Measurements from ENCODE around the gene CD22.

Gene CD22

DNA sequence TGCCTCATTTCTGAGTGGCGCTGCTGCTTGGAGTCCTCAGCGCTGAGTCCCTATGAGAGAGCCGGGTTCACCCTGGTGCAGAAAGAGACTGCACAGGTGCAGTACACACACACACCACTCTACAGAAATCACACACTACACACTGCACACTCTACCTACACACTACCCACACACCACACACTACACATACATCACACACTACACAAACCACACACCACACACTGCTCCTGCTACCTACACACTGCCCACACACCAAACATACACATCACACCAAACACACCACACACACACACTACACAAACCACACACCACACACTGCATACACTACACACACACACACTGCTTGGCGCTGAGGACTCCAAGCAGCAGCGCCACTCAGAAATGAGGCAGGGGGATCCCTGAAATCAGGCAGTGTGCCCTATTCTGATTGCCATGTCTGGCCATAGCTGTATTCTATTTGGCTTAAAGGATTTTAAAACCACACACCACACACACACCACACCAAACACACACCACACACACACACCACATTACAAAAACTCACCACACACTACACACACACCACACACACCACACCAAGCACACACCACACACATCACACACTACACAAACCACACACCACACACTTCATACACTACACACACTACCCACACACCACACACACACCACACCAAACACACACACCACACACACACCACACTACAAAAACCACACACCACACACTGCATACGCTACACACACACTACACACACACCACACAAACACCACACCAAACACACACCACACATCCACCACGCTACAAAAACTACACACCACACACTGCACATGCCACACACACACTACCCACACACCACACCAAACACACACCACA lies 32.1 kb upstream of the CD22 start:
- Histone ChIP-seq H3K27me3 (ENCODE audit: control insufficient read depth in 1 of 2, insufficient read depth in 2 of 2, low read length in 2 of 2) (peaks cover 9 to 40% of the 10 kb centered on the region in 2 donors), H3K9ac (ENCODE audit: low read length in 2 of 2) (no peak overlapping the region), H3K36me3 (ENCODE audit: control insufficient read depth in 2 of 2, insufficient read depth in 2 of 2, low read length in 2 of 2) (no peaks in the 10 kb centered on the region), H3K4me1 (ENCODE audit: control insufficient read depth, insufficient read depth, low read length) (no peaks in the 10 kb centered on the region), H3K9me3 (ENCODE audit: control insufficient read depth in 2 of 2, low read length in 2 of 2) (no peaks in the 10 kb centered on the region), H3K27ac (ENCODE audit: low read length) (no peak overlapping the region), H3K4me3 (ENCODE audit: low read length in 2 of 2) (no peak overlapping the region)

DNA sequence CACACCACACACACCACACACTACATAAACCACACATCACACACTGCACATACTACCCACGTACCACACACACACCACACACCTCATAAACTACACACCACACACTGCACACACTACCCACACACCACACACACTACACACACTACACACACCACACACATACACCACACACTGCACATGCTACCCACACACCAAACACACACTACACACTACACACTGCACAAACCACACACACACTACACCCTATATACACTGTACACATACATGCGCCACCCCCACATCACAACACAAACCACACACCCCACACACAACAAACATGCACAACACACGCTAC lies 31.5 kb upstream of the CD22 start:
- H3K9me3 ChIP-seq (ENCODE audit: control insufficient read depth in 2 of 2, low read length in 2 of 2), result no peaks in the 10 kb centered on the region
- no peaks in the 10 kb centered on the region for H3K36me3 ChIP-seq (ENCODE audit: control insufficient read depth in 2 of 2, insufficient read depth in 2 of 2, low read length in 2 of 2)
- H3K27me3 ChIP-seq (ENCODE audit: control insufficient read depth in 1 of 2, insufficient read depth in 2 of 2, low read length in 2 of 2), result peaks cover 7 to 42% of the 10 kb centered on the region in 2 donors
- no peaks in the 10 kb centered on the region for H3K4me1 ChIP-seq (ENCODE audit: control insufficient read depth, insufficient read depth, low read length)
- H3K4me3 ChIP-seq (ENCODE audit: low read length in 2 of 2), result no peak overlapping the region
- H3K9ac ChIP-seq (ENCODE audit: low read length in 2 of 2), result no peak overlapping the region
- H3K27ac ChIP-seq (ENCODE audit: low read length), result no peak overlapping the region

DNA sequence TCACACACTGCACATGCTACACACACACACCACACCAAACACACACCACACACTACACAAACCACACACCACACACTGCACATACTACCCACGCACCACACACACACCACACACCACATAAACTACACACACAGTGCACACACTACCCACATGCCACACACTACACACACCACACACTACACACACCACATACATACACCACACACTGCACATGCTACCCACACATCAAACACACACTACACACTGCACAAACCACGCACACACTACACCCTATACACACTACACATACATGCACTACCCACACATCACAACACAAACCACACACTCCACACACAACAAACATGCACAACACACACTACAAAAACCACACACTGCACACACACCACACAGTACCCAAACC lies 31.1 kb upstream of the CD22 start:
- Histone ChIP-seq H3K9me3 (ENCODE audit: control insufficient read depth in 2 of 2, low read length in 2 of 2) (no peaks in the 10 kb centered on the region), H3K9ac (ENCODE audit: low read length in 2 of 2) (no peak overlapping the region), H3K4me1 (ENCODE audit: control insufficient read depth, insufficient read depth, low read length) (no peaks in the 10 kb centered on the region), H3K27me3 (ENCODE audit: control insufficient read depth in 1 of 2, insufficient read depth in 2 of 2, low read length in 2 of 2) (peaks cover 6 to 43% of the 10 kb centered on the region in 2 donors), H3K36me3 (ENCODE audit: control insufficient read depth in 2 of 2, insufficient read depth in 2 of 2, low read length in 2 of 2) (no peaks in the 10 kb centered on the region), H3K4me3 (ENCODE audit: low read length in 2 of 2) (no peak overlapping the region), H3K27ac (ENCODE audit: low read length) (no peak overlapping the region)

DNA sequence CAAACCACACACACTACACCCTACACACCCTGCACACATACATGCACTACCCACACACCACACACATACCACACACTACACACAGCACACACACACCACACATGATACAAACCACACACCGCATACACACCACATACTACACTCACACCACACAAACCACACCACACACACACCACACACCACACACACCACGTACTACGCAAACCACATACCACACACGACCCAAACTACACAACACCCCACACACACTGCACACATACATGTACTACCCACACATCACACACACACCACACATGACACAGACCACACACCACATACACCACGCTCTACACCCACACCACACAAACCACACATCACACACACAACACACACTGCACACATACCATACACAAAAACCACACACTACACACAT lies 30.4 kb upstream of the CD22 start:
- Histone ChIP-seq H3K9me3 (ENCODE audit: control insufficient read depth in 2 of 2, low read length in 2 of 2) (no peaks in the 10 kb centered on the region), H3K4me1 (ENCODE audit: control insufficient read depth, insufficient read depth, low read length) (no peaks in the 10 kb centered on the region), H3K27ac (ENCODE audit: low read length) (no peak overlapping the region), H3K4me3 (ENCODE audit: low read length in 2 of 2) (no peak overlapping the region), H3K27me3 (ENCODE audit: control insufficient read depth in 1 of 2, insufficient read depth in 2 of 2, low read length in 2 of 2) (peaks cover 5 to 36% of the 10 kb centered on the region in 2 donors), H3K9ac (ENCODE audit: low read length in 2 of 2) (no peak overlapping the region), H3K36me3 (ENCODE audit: control insufficient read depth in 2 of 2, insufficient read depth in 2 of 2, low read length in 2 of 2) (no peaks in the 10 kb centered on the region)

DNA sequence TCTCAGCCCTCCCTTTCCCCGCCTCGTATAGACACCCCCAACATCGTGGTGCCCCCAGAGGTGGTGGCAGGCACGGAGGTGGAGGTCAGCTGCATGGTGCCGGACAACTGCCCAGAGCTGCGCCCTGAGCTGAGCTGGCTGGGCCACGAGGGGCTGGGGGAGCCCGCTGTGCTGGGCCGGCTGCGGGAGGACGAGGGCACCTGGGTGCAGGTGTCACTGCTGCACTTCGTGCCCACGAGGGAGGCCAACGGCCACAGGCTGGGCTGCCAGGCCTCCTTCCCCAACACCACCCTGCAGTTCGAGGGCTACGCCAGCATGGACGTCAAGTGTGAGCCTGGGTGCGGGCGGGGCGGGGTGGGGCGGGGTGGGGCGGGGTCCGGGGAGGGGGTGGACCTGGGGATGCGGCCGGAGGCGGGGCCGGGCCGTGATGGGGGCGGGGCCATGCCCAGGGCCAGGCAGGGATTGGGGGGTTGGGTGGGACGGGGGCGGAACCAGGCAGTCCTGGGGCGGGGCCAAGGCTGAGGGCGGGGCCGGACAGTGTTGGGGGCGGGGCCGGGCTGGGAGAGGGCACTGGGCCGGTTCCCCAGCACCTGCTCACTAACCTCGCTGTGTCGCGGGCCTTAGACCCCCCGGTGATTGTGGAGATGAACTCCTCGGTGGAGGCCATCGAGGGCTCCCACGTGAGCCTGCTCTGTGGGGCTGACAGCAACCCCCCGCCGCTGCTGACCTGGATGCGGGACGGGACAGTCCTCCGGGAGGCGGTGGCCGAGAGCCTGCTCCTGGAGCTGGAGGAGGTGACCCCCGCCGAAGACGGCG lies 29.3 kb upstream of the CD22 start:
- Histone ChIP-seq H3K27ac (ENCODE audit: low read length) (no peak overlapping the region), H3K9ac (ENCODE audit: low read length in 2 of 2) (no peak overlapping the region), H3K4me1 (ENCODE audit: control insufficient read depth, insufficient read depth, low read length) (no peaks in the 10 kb centered on the region), H3K9me3 (ENCODE audit: control insufficient read depth in 2 of 2, low read length in 2 of 2) (no peaks in the 10 kb centered on the region), H3K27me3 (ENCODE audit: control insufficient read depth in 1 of 2, insufficient read depth in 2 of 2, low read length in 2 of 2) (peaks cover 2 to 36% of the 10 kb centered on the region in 2 donors), H3K4me3 (ENCODE audit: low read length in 2 of 2) (no peak overlapping the region), H3K36me3 (ENCODE audit: control insufficient read depth in 2 of 2, insufficient read depth in 2 of 2, low read length in 2 of 2) (no peaks in the 10 kb centered on the region)

DNA sequence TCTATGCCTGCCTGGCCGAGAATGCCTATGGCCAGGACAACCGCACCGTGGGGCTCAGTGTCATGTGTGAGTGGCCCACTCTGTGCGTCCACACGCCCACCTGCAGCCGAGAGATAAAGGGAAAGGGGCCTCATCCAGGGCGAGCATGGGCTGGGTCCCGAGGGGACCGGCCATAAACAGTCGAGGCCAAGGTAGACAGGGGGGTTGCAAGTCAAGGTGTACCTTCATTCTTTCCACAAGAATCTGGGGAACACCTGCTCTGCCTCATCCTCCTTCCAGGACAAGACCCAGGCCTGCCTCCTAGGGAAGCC lies 28.7 kb upstream of the CD22 start:
- H3K27ac ChIP-seq (ENCODE audit: low read length), result no peak overlapping the region
- no peaks in the 10 kb centered on the region for H3K36me3 ChIP-seq (ENCODE audit: control insufficient read depth in 2 of 2, insufficient read depth in 2 of 2, low read length in 2 of 2)
- no peaks in the 10 kb centered on the region for H3K9me3 ChIP-seq (ENCODE audit: control insufficient read depth in 2 of 2, low read length in 2 of 2)
- H3K9ac ChIP-seq (ENCODE audit: low read length in 2 of 2), result no peak overlapping the region
- no peak overlapping the region for H3K4me3 ChIP-seq (ENCODE audit: low read length in 2 of 2)
- H3K4me1 ChIP-seq (ENCODE audit: control insufficient read depth, insufficient read depth, low read length), result no peaks in the 10 kb centered on the region
- peaks cover 2 to 37% of the 10 kb centered on the region in 2 donors for H3K27me3 ChIP-seq (ENCODE audit: control insufficient read depth in 1 of 2, insufficient read depth in 2 of 2, low read length in 2 of 2)

DNA sequence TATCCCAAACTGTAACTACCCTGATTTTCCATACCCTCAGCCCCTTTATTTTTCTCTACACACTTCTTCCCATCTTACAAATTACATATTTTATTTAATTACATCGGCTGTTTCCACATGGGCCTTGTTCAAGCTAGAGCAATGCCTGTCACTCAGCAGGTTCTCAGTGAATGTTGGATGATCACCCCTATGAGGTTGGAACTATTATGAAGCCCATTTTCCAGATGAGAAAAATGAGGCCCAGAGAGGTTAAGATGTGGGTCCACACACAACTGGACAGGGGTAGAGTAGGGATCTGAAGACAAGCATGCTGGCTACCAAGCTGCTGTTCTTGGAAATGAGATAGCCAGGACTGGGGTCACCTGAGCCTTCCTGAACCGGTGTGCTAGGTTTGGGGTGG lies 27.0 kb upstream of the CD22 start:
- Histone ChIP-seq H3K9me3 (ENCODE audit: control insufficient read depth in 2 of 2, low read length in 2 of 2) (no peaks in the 10 kb centered on the region), H3K36me3 (ENCODE audit: control insufficient read depth in 2 of 2, insufficient read depth in 2 of 2, low read length in 2 of 2) (no peaks in the 10 kb centered on the region), H3K4me1 (ENCODE audit: control insufficient read depth, insufficient read depth, low read length) (no peaks in the 10 kb centered on the region), H3K9ac (ENCODE audit: low read length in 2 of 2) (no peak overlapping the region), H3K4me3 (ENCODE audit: low read length in 2 of 2) (no peak overlapping the region), H3K27me3 (ENCODE audit: control insufficient read depth in 1 of 2, insufficient read depth in 2 of 2, low read length in 2 of 2) (peaks cover 2 to 37% of the 10 kb centered on the region in 2 donors), H3K27ac (ENCODE audit: low read length) (no peak overlapping the region)

DNA sequence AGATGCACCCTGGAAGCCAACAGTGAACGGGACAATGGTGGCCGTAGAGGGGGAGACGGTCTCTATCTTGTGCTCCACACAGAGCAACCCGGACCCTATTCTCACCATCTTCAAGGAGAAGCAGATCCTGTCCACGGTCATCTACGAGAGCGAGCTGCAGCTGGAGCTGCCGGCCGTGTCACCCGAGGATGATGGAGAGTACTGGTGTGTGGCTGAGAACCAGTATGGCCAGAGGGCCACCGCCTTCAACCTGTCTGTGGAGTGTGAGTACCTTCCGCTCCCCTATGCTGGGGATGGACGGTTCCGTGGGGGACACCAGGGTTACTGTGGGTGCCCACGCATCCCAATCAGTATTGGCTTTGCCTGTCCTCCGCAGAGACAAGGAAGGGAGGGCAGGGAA lies 26.5 kb upstream of the CD22 start:
- no peaks in the 10 kb centered on the region for H3K36me3 ChIP-seq (ENCODE audit: control insufficient read depth in 2 of 2, insufficient read depth in 2 of 2, low read length in 2 of 2)
- H3K4me3 ChIP-seq (ENCODE audit: low read length in 2 of 2), result no peak overlapping the region
- no peak overlapping the region for H3K9ac ChIP-seq (ENCODE audit: low read length in 2 of 2)
- H3K27me3 ChIP-seq (ENCODE audit: control insufficient read depth in 1 of 2, insufficient read depth in 2 of 2, low read length in 2 of 2), result peaks cover 2 to 32% of the 10 kb centered on the region in 2 donors
- no peaks in the 10 kb centered on the region for H3K9me3 ChIP-seq (ENCODE audit: control insufficient read depth in 2 of 2, low read length in 2 of 2)
- H3K4me1 ChIP-seq (ENCODE audit: control insufficient read depth, insufficient read depth, low read length), result no peaks in the 10 kb centered on the region
- H3K27ac ChIP-seq (ENCODE audit: low read length), result no peak overlapping the region

DNA sequence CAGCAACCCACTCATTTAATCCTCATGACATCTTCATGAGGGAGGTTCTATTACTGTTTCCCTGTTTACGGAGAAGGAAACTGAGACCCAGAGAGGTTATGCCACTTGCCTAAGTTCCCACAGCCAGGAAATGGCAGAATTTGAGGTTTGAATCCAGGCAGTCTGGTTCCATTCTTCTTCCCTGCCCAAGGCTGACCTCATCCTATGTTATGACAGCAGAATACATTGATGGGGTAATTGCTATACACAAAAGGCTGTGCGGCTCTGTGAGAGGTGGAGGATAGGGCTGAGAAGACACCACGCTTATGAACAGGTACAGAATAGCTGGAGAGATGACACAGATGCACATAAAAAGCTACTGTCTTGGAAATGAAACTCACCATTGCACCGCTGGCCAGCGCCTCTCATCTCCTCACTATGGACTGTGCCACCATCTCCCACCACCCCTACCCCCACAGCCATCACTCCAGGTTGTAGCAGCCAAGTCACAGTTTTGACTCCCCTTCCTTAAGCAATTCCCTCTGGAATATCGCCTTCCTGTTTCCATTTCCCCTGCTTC lies 25.6 kb upstream of the CD22 start:
- Histone ChIP-seq H3K27ac (ENCODE audit: low read length) (no peak overlapping the region), H3K27me3 (ENCODE audit: control insufficient read depth in 1 of 2, insufficient read depth in 2 of 2, low read length in 2 of 2) (peaks cover 2 to 25% of the 10 kb centered on the region in 2 donors), H3K9me3 (ENCODE audit: control insufficient read depth in 2 of 2, low read length in 2 of 2) (no peaks in the 10 kb centered on the region), H3K4me1 (ENCODE audit: control insufficient read depth, insufficient read depth, low read length) (no peaks in the 10 kb centered on the region), H3K4me3 (ENCODE audit: low read length in 2 of 2) (no peak overlapping the region), H3K36me3 (ENCODE audit: control insufficient read depth in 2 of 2, insufficient read depth in 2 of 2, low read length in 2 of 2) (no peaks in the 10 kb centered on the region), H3K9ac (ENCODE audit: low read length in 2 of 2) (no peak overlapping the region)

DNA sequence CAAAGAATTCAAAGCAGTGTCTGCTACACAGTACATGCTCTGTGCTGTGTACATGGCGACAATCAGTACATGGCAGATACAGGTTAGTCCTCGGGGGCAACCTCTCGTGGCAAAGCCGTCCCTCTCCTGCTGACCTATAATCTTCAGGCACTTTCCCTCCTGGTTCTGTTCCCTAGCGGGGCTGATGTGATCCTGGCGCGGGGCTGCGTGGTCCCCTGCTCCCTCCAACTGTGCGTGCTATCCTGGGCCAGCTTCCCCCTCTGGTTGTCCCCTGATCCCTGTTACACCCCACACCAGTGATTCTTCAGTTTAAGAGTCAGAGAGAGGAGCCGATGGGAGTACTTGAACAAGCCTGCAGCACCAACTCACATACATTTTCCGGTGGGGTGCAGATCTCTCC lies 25.0 kb upstream of the CD22 start:
- Histone ChIP-seq H3K27me3 (ENCODE audit: control insufficient read depth in 1 of 2, insufficient read depth in 2 of 2, low read length in 2 of 2) (peaks cover 2 to 19% of the 10 kb centered on the region in 2 donors), H3K27ac (ENCODE audit: low read length) (no peak overlapping the region), H3K9me3 (ENCODE audit: control insufficient read depth in 2 of 2, low read length in 2 of 2) (no peaks in the 10 kb centered on the region), H3K4me1 (ENCODE audit: control insufficient read depth, insufficient read depth, low read length) (no peaks in the 10 kb centered on the region), H3K36me3 (ENCODE audit: control insufficient read depth in 2 of 2, insufficient read depth in 2 of 2, low read length in 2 of 2) (no peaks in the 10 kb centered on the region), H3K9ac (ENCODE audit: low read length in 2 of 2) (no peak overlapping the region), H3K4me3 (ENCODE audit: low read length in 2 of 2) (no peak overlapping the region)

DNA sequence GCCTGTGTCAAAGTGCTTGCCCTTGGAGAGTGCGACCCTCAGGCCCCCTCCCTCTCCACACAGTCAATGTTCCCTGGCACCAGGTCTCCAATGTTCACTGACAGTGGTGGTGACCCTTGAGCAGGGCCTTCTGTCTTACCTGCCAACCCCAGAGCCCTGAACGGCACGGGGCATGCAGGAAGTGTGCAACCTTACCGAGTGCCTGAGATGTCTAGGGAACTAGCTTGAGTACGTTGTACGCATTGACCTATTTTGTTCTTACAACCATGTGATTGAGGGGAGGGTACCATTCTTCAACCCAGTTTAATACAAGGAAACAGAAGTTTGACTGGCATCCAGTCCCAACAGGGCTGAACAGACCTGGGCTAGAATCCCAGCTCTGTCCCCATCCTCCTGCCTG lies 23.8 kb upstream of the CD22 start:
- no peak overlapping the region for H3K9ac ChIP-seq (ENCODE audit: low read length in 2 of 2)
- H3K27me3 ChIP-seq (ENCODE audit: control insufficient read depth in 1 of 2, insufficient read depth in 2 of 2, low read length in 2 of 2), result peaks cover 2 to 21% of the 10 kb centered on the region in 2 donors
- no peaks in the 10 kb centered on the region for H3K4me1 ChIP-seq (ENCODE audit: control insufficient read depth, insufficient read depth, low read length)
- H3K9me3 ChIP-seq (ENCODE audit: control insufficient read depth in 2 of 2, low read length in 2 of 2), result no peaks in the 10 kb centered on the region
- no peak overlapping the region for H3K27ac ChIP-seq (ENCODE audit: low read length)
- H3K36me3 ChIP-seq (ENCODE audit: control insufficient read depth in 2 of 2, insufficient read depth in 2 of 2, low read length in 2 of 2), result no peaks in the 10 kb centered on the region
- H3K4me3 ChIP-seq (ENCODE audit: low read length in 2 of 2), result no peak overlapping the region
